Smooth muscle cell (in vitro differentiated cells): ENCODE results near the gene TPBG. TPM values are rescaled to one million over a fixed set of nuclear protein-coding genes. Genes with fewer than 3 reads are reported as not detected.

ENCODE experiments used
- DNase-seq: peaks from one replicate; lab custom pipeline; 2025; ENCODE audit not compliant: unreplicated experiment; lab: John Stamatoyannopoulos, UW
- H2AFZ ChIP-seq: fragments of 200-600 bp; sonication (generic); 2 replicates; pipeline ENCODE4 v1.6.0; 2016; ENCODE audit warnings: antibody characterized with exemption, low read depth, mild to moderate bottlenecking
- H3F3A ChIP-seq: fragments of 200-600 bp; sonication (generic); 2 replicates; pipeline ENCODE4 v1.6.0; 2017; ENCODE audit warnings: antibody characterized with exemption, low read depth
- H3K27ac ChIP-seq: fragments of 200-600 bp; sonication (generic); 2 replicates; pipeline ENCODE4 v1.5.1; 2016; ENCODE audit warnings: low read depth, mild to moderate bottlenecking
- H3K27me3 ChIP-seq: fragments of 200-600 bp; sonication (generic); 2 replicates; pipeline ENCODE4 v1.6.1; 2016; ENCODE audit warnings: low read depth, mild to moderate bottlenecking
- H3K36me3 ChIP-seq: fragments of 200-600 bp; sonication (generic); 2 replicates; pipeline ENCODE4 v1.5.1; 2016; ENCODE audit warnings: low read depth
- H3K4me1 ChIP-seq: fragments of 200-600 bp; sonication (generic); 2 replicates; pipeline ENCODE4 v1.5.1; 2016; ENCODE audit warnings: low read depth
- H3K4me2 ChIP-seq: fragments of 200-600 bp; sonication (generic); 2 replicates; pipeline ENCODE4 v1.6.0; 2016; ENCODE audit warnings: mild to moderate bottlenecking
- H3K4me3 ChIP-seq: fragments of 200-600 bp; sonication (generic); 2 replicates; pipeline ENCODE4 v1.5.1; 2016; ENCODE audit warnings: mild to moderate bottlenecking
- H3K79me2 ChIP-seq: fragments of 200-600 bp; sonication (generic); 2 replicates; pipeline ENCODE4 v1.6.0; 2016; ENCODE audit warnings: low read depth, mild to moderate bottlenecking
- H3K9ac ChIP-seq: fragments of 200-600 bp; sonication (generic); 2 replicates; pipeline ENCODE4 v1.6.0; 2016; ENCODE audit warnings: low read depth
- H3K9me3 ChIP-seq: fragments of 200-600 bp; sonication (generic); replicated peaks from 2 replicates; pipeline ENCODE4 v1.5.1; 2016; ENCODE audit warnings: low read depth
- H4K20me1 ChIP-seq: fragments of 200-600 bp; sonication (generic); 2 replicates; pipeline ENCODE4 v1.6.0; 2016; ENCODE audit warnings: low read depth
- WGBS: methylation state at CpG from one replicate; pipeline ENCODE4 v1.1.7; 2016; ENCODE audit warnings: low lambda C conversion rate; 5-methylcytosine and 5-hydroxymethylcytosine counted together
- polyA plus RNA-seq: library from polyadenylated mRNA; unstranded; fragments of >200 nt; fragmentation: Nextera tagmentation; extraction: Ambion mirVana; gene quantifications from 2 replicates; pipeline ENCODE4 v1.2.1, GENCODE V29; 2016
- total RNA-seq: library from RNA; depleted of rRNA; stranded (reverse); fragments of >200 nt; gene quantifications from 2 replicates; pipeline ENCODE4 v1.2.3, GENCODE V29; 2014
- TF ChIP-seq, protein P1 (sequence below): fragments of 200-600 bp; sonication (generic); IDR thresholded peaks from 2 replicates; pipeline ENCODE4 v1.5.1; 2017; ENCODE audit warnings: borderline replicate concordance, mild to moderate bottlenecking, antibody characterized with exemption; ENCODE audit not compliant: insufficient read depth, poor library complexity, severe bottlenecking

The TPBG gene
- total and polyA plus RNA-seq, 2 experiments from 2014 or later = 26.1 to 52.6 TPM

DNA sequence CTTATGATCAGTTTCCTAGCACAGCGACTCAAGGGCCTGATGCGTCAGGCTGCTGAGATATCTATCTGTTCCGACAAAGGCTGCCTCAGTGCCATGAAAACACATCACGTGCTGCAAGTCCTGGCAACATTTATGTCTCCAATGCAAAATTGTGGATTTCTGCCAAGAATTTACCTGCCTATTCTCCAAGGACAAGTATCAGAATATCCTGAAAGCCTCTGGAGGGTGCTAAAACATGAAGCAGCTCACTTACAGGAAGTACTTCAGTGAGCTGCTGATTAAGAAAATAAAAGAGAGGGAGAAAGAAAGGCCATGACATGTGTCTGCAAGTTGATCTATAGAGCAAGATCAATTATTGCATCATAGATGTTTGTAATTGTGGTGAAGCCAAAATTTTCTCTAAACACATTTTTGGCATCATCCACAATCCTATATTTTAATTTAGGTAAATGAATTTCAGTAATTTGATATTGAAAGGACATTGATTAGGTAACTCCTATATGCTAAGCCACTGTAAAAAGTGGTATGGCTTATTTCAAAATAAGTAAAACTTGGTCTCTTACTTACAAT is 25.8 kb upstream of the TPBG start:
- no peak for DNase-seq
- Histone ChIP-seq H3K27ac (no peak overlapping the region), H3K9me3 (no peaks in the 10 kb centered on the region), H4K20me1 (no peaks in the 10 kb centered on the region), H3K27me3 (no peaks in the 10 kb centered on the region), H3K4me2 (no peak overlapping the region), H3K79me2 (no peaks in the 10 kb centered on the region), H3K4me1 (no peaks in the 10 kb centered on the region), H3F3A (no peaks in the 10 kb centered on the region), H3K4me3 (no peak overlapping the region), H2AFZ (no peak overlapping the region), H3K36me3 (no peaks in the 10 kb centered on the region), H3K9ac (no peak overlapping the region)
- WGBS = 86% methylated on average over 4 of the region's 4 CpGs
- TF ChIP-seq, protein P1, sequence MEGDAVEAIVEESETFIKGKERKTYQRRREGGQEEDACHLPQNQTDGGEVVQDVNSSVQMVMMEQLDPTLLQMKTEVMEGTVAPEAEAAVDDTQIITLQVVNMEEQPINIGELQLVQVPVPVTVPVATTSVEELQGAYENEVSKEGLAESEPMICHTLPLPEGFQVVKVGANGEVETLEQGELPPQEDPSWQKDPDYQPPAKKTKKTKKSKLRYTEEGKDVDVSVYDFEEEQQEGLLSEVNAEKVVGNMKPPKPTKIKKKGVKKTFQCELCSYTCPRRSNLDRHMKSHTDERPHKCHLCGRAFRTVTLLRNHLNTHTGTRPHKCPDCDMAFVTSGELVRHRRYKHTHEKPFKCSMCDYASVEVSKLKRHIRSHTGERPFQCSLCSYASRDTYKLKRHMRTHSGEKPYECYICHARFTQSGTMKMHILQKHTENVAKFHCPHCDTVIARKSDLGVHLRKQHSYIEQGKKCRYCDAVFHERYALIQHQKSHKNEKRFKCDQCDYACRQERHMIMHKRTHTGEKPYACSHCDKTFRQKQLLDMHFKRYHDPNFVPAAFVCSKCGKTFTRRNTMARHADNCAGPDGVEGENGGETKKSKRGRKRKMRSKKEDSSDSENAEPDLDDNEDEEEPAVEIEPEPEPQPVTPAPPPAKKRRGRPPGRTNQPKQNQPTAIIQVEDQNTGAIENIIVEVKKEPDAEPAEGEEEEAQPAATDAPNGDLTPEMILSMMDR = no peak

DNA sequence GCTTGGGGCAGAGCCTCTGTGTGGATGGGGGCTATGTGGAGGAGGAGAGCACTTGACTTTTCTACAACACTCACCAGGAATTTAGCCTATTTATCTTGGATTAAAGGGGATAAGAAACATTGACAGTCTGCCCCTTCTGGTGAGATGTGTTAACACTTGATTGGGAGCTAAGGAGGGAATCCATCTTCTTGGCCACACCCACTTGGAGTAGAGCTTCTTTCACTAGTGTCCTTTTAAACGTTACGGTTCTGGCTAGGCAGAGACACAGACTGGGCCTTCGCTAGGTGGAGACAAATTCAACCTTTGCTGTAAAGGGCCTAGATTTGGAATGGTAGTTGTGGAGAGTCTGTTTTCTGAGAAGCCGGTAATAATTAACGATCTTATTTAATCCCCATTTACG is 15.5 kb upstream of the TPBG start:
- WGBS = 87% methylated on average over 6 of the region's 6 CpGs
- no peak overlapping the region for H3K4me2 ChIP-seq
- TF ChIP-seq, protein P1 = no peak
- no peaks in the 10 kb centered on the region for H3K79me2 ChIP-seq
- no peak overlapping the region for H3K27ac ChIP-seq
- H3K9me3 ChIP-seq = no peaks in the 10 kb centered on the region
- no peak for DNase-seq
- no peak overlapping the region for H3K9ac ChIP-seq
- H3K27me3 ChIP-seq = no peaks in the 10 kb centered on the region
- no peaks in the 10 kb centered on the region for H3K36me3 ChIP-seq
- H4K20me1 ChIP-seq = no peaks in the 10 kb centered on the region
- H3K4me1 ChIP-seq = peaks cover 3% of the 10 kb centered on the region
- no peak overlapping the region for H2AFZ ChIP-seq
- no peaks in the 10 kb centered on the region for H3F3A ChIP-seq
- no peak overlapping the region for H3K4me3 ChIP-seq

DNA sequence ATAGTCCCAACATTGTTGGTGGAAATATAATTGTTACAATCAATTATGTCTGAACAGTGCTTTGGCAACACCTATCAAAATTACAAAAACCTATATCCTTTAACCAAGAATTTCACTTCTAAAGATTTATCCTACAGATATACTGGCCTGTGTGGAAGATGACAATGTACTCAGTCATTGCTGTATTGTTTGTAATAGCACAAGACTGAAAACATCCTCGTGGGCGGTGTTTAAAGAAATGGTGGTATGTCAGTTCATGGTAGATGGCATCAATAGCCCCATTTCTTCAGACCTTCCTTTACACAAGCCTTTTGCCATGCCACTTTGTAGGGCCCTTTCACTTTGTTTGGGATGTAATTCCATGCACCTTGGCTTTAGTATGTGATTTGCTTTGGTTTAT is 9.8 kb upstream of the TPBG start:
- TF ChIP-seq, protein P1 = no peak
- no peaks in the 10 kb centered on the region for H4K20me1 ChIP-seq
- H3K27me3 ChIP-seq = no peaks in the 10 kb centered on the region
- no peak overlapping the region for H3K9ac ChIP-seq
- H3K27ac ChIP-seq = no peak overlapping the region
- no peak overlapping the region for H3K4me3 ChIP-seq
- WGBS = 87% methylated on average over 2 of the region's 2 CpGs
- no peak for DNase-seq
- H3F3A ChIP-seq = no peaks in the 10 kb centered on the region
- no peaks in the 10 kb centered on the region for H3K9me3 ChIP-seq
- H3K4me1 ChIP-seq = peaks cover 3% of the 10 kb centered on the region
- no peaks in the 10 kb centered on the region for H3K79me2 ChIP-seq
- H2AFZ ChIP-seq = no peak overlapping the region
- H3K4me2 ChIP-seq = no peak overlapping the region
- no peaks in the 10 kb centered on the region for H3K36me3 ChIP-seq

DNA sequence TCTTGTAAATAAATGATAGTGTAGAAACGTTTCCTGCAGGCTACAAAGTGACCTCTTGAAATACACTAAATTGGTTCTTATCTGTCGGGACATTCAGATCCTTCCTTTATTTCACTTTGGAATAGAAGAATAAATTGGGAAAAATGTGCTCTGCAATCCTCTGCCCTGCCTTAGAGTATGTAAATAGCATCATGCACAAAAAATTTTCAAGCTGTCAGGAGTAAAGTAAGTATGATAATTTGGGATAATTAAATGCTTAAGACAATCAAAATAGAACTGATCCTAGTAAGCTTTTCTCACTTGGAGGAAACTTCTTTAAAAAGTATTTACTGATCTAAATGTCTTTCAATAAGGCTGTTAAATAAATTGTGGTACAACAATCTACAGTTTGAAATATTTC is 3.1 kb upstream of the TPBG start:
- peaks cover 6% of the 10 kb centered on the region for H3K27me3 ChIP-seq
- H3K4me3 ChIP-seq = no peak overlapping the region
- H3K27ac ChIP-seq = no peak overlapping the region
- H4K20me1 ChIP-seq = peaks cover 4% of the 10 kb centered on the region
- no peaks in the 10 kb centered on the region for H3F3A ChIP-seq
- H3K9me3 ChIP-seq = no peaks in the 10 kb centered on the region
- no peak overlapping the region for H3K4me2 ChIP-seq
- no peaks in the 10 kb centered on the region for H3K36me3 ChIP-seq
- H2AFZ ChIP-seq = no peak overlapping the region
- peaks cover 5% of the 10 kb centered on the region for H3K4me1 ChIP-seq
- WGBS = 88% methylated on average over 2 of the region's 2 CpGs
- DNase-seq = no peak
- TF ChIP-seq, protein P1 = no peak
- H3K79me2 ChIP-seq = peaks cover under 1% of the 10 kb centered on the region
- H3K9ac ChIP-seq = no peak overlapping the region
